ENCODE results near the gene ASB18.

Gene ASB18

GRCh38 chr2:236264256-236264655 is at the start of gene ASB18:
Gene ASB18 (minus strand): TSS chr2:236264406. CDS start chr2:236264345, 61 bp downstream.
- no peak within 1 kb of the TSS for H3K4me3 ChIP-seq (ENCODE audit: low read depth, low read length)
- DNase-seq (ENCODE audit: low read depth): no peak
- no peak for TF ChIP-seq CTCF (IDR thresholded peaks at IDR 0.05; ENCODE audit: insufficient read depth, low read depth, low read length, missing control alignments)

- no peak for TF ChIP-seq CTCF (IDR thresholded peaks at IDR 0.05; ENCODE audit: insufficient read depth, low read depth, low read length, missing control alignments)
- no peak overlapping the region for H3K4me3 ChIP-seq (ENCODE audit: low read depth, low read length)
- no peak for DNase-seq (ENCODE audit: low read depth)
Measured at GRCh38 chr2:236311286-236311685, 47.1 kb upstream of the ASB18 start.

- no peak overlapping the region for H3K4me3 ChIP-seq (ENCODE audit: low read depth, low read length)
- TF ChIP-seq CTCF (IDR thresholded peaks at IDR 0.05; ENCODE audit: insufficient read depth, low read depth, low read length, missing control alignments): peak; percentile 58
- peak; percentile 27 for DNase-seq (ENCODE audit: low read depth)
Measured at GRCh38 chr2:236309669-236310029, 45.4 kb upstream of the ASB18 start.

- TF ChIP-seq CTCF (IDR thresholded peaks at IDR 0.05; ENCODE audit: insufficient read depth, low read depth, low read length, missing control alignments): no peak
- no peak overlapping the region for H3K4me3 ChIP-seq (ENCODE audit: low read depth, low read length)
- DNase-seq (ENCODE audit: low read depth): no peak
Measured at GRCh38 chr2:236308855-236309668, 44.9 kb upstream of the ASB18 start.

GRCh38 chr2:236307641-236308040 is 43.4 kb upstream of the ASB18 start:
- H3K4me3 ChIP-seq (ENCODE audit: low read depth, low read length): no peak overlapping the region
- no peak for DNase-seq (ENCODE audit: low read depth)
- no peak for TF ChIP-seq CTCF (IDR thresholded peaks at IDR 0.05; ENCODE audit: insufficient read depth, low read depth, low read length, missing control alignments)

GRCh38 chr2:236306825-236307540 is 42.8 kb upstream of the ASB18 start:
- no peak overlapping the region for H3K4me3 ChIP-seq (ENCODE audit: low read depth, low read length)
- TF ChIP-seq CTCF (IDR thresholded peaks at IDR 0.05; ENCODE audit: insufficient read depth, low read depth, low read length, missing control alignments): no peak

More at GRCh38 chr2:236306825-236307540, 42.8 kb upstream of the ASB18 start:
- no peak for DNase-seq (ENCODE audit: low read depth)

Data from GM12865 (cell line).